Measurements from ENCODE around the gene TCP10L. TPM values are rescaled to one million over a fixed set of nuclear protein-coding genes. Genes with fewer than 3 reads are reported as not detected.

The TCP10L gene
- total and polyA plus RNA-seq, 10 of the 15 experiments (the other 5 are each of a cell fraction or from before 2014, with no cell fraction given): 0.11 to 0.45 (median 0.19) TPM; not detected in 3

- H3K27ac ChIP-seq (ENCODE audit: control insufficient read depth, insufficient read depth): no peak overlapping the region
- H2AFZ ChIP-seq (ENCODE audit: control insufficient read depth, low read depth, low read length): no peak overlapping the region
- no peaks in the 10 kb centered on the region for H3K79me2 ChIP-seq (ENCODE audit: control insufficient read depth, insufficient read depth, low read length)
- no peak for ATAC-seq
- H3K4me3 ChIP-seq: no peak overlapping the region
- DNase-seq (ENCODE audit: low read depth, low spot score): no peak
- H4K20me1 ChIP-seq (ENCODE audit: control insufficient read depth, insufficient read depth): no peaks in the 10 kb centered on the region
- no peak overlapping the region for H3K9ac ChIP-seq (ENCODE audit: control insufficient read depth, insufficient read depth, low read length)
- peaks cover 1% of the 10 kb centered on the region; the same call in 1 of the 3 replicates for H3K9me3 ChIP-seq (replicated peaks; ENCODE audit: control insufficient read depth, insufficient read depth, low read length)
- ChIA-PET RAD21 (ENCODE audit: unreplicated experiment) (no interaction called here), SMC1A (ENCODE audit: uncharacterized antibody, unreplicated experiment) (no interaction called here), CTCF (interaction anchor here (1.4 kb wide), 1 partner anchor 9 kb away, joined by 5 read pairs; no protein-coding TSS in a partner anchor), POLR2A (no interaction called here)
- WGBS (ENCODE audit: insufficient coverage, insufficient replicate concordance, low lambda C conversion rate, missing lambda C conversion rate): 78% methylated on average over 3 of the region's 3 CpGs
- intact Hi-C loops (cut with micrococcal nuclease; ENCODE audit: unreplicated experiment): loop anchor here (10.0 kb wide), 1 partner anchor 156 kb away; no protein-coding TSS in a partner anchor
- no peak for FAIRE-seq
- H3K4me1 ChIP-seq (ENCODE audit: control insufficient read depth, insufficient read depth, low read length): no peaks in the 10 kb centered on the region
- no peaks in the 10 kb centered on the region for H3K36me3 ChIP-seq (ENCODE audit: control insufficient read depth in 2 of 2, insufficient read depth in 2 of 2, low read length in 1 of 2)
- in situ Hi-C loops (cut with MboI): no loop called here
- TF ChIP-seq STAT3 (IDR thresholded peaks at IDR 0.05; ENCODE audit: low read depth, low read length): no peak
- no peak for TF ChIP-seq ESRRA (IDR thresholded peaks at IDR 0.05; ENCODE audit: low read length)
- no peak for TF ChIP-seq NR2F1 (conservative IDR thresholded peaks at IDR 0.05)
- no peak for TF ChIP-seq SMARCA5 (IDR thresholded peaks at IDR 0.05)
- TF ChIP-seq IRF5 (IDR thresholded peaks at IDR 0.05; ENCODE audit: borderline replicate concordance): no peak
- no peak for TF ChIP-seq NR2C2 (IDR thresholded peaks at IDR 0.05; ENCODE audit: borderline replicate concordance, control insufficient read depth, insufficient read length, low read depth)
- TF ChIP-seq ZZZ3 (IDR thresholded peaks at IDR 0.05; ENCODE audit: control insufficient read depth, insufficient read length, low read depth): no peak
- TF ChIP-seq FOXM1 (IDR thresholded peaks at IDR 0.05; ENCODE audit: low read depth, low read length): no peak
- no peak for TF ChIP-seq E4F1 (IDR thresholded peaks at IDR 0.05; ENCODE audit: borderline replicate concordance, partially characterized antibody)
- no peak for TF ChIP-seq ETV6 (conservative IDR thresholded peaks at IDR 0.05 in 1 of 2, IDR thresholded peaks at IDR 0.05 in 1 of 2; ENCODE audit: borderline replicate concordance in 1 of 2, low read depth in 1 of 2)
- no peak for TF ChIP-seq ELK1 (IDR thresholded peaks at IDR 0.05; ENCODE audit: low read depth, low read length)
- H3K4me2 ChIP-seq (ENCODE audit: control insufficient read depth, insufficient read depth): no peak overlapping the region
- no peaks in the 10 kb centered on the region for H3K27me3 ChIP-seq (replicated peaks in 1 of 2; ENCODE audit: control insufficient read depth in 2 of 2, insufficient read depth in 2 of 2, low read length in 1 of 2)
- BruUV-seq (replicated peaks): no TSS peak
These were observed 24.4 kb downstream of the TCP10L start for GRCh38 chr21:32560896-32561295.
